A549 (cell line): ENCODE results near the gene TCOF1. TPM values are rescaled to one million over a fixed set of nuclear protein-coding genes. Genes with fewer than 3 reads are reported as not detected.
A peak's percentile ranks its signal among the peaks of the same experiment; 100 is the strongest.
"Not testable (repeated sequence)": the region's sequence is repeated elsewhere in the genome, so short reads cannot be mapped to it uniquely, and the experiment has no call there.

Experiments
- ATAC-seq, 2 experiments: fragments of 200-7000 bp in 1 of 2; fragments of >200 bp in 1 of 2; cut with Nextera tagmentation in 1 of 2; cut with Tn5 transposase in 1 of 2; 3 replicates each; pipeline versions ENCODE4 v1.8.0 to v1.9.1; 2018 to 2020; ENCODE audit warnings: mild to moderate bottlenecking in 1 of 2, moderate library complexity in 1 of 2
- CTCF ChIA-PET: fragments of 300-600 bp; sonication (Branson Sonifier 250); formaldehyde crosslinking; extraction: SDS; loops from one replicate; lab custom pipeline; 2021; ENCODE audit warnings: antibody characterized with exemption, inconsistent platforms; lab: Yijun Ruan, JAX
- POLR2A ChIA-PET: fragments of 350-600 bp; formaldehyde crosslinking; extraction: SDS; loops from one replicate; lab custom pipeline; 2021; ENCODE audit warnings: antibody characterized with exemption, inconsistent platforms; lab: Yijun Ruan, JAX
- DNase-seq, 2 experiments: peaks; one replicate each; pipeline versions ENCODE4 v3.0.0 to v3.0.0-alpha.2; 2011 to 2016; ENCODE audit warnings: low read depth in 1 of 2, low spot score in 1 of 2
- FAIRE-seq: peaks from 2 replicates; lab custom pipeline; 2011; peaks lifted over from hg19 to GRCh38; lab: Jason Lieb, UNC
- H3K27ac ChIP-seq, 2 experiments: fragments of >200 bp; sonication (Bioruptor Twin); formaldehyde crosslinking; 3 replicates each; pipeline ENCODE4 v1.5.1; 2016 to 2017
- H3K4me1 ChIP-seq: fragments of >200 bp; sonication (Bioruptor Twin); formaldehyde crosslinking; 3 replicates; pipeline ENCODE4 v1.6.1; 2016
- H3K4me2 ChIP-seq: fragments of >200 bp; sonication (Bioruptor Twin); formaldehyde crosslinking; 3 replicates; pipeline ENCODE4 v1.6.1; 2016
- H3K4me3 ChIP-seq: fragments of >200 bp; sonication (Bioruptor Twin); formaldehyde crosslinking; 3 replicates; pipeline ENCODE4 v1.5.1; 2016
- H3K9me3 ChIP-seq: fragments of >200 bp; sonication (Bioruptor Twin); formaldehyde crosslinking; 3 replicates; pipeline ENCODE4 v1.6.1; 2016
- BCL3 ChIP-seq: fragments of >200 bp; sonication (Bioruptor Twin); formaldehyde crosslinking; IDR thresholded peaks from 3 replicates; pipeline ENCODE4 v1.6.1; 2016
- CBX8 ChIP-seq: fragments of 200-600 bp; sonication (generic); IDR thresholded peaks from 2 replicates; pipeline ENCODE4 v1.6.1; 2016
- E2F6 ChIP-seq: IDR thresholded peaks from 2 replicates; pipeline ENCODE4 v1.6.1; 2012; ENCODE audit warnings: low read depth, borderline replicate concordance
- EHF ChIP-seq: fragments of 250-450 bp; sonication (Bioruptor Pico); IDR thresholded peaks from 2 replicates; pipeline ENCODE4 v1.5.0; 2020; ENCODE audit warnings: mild to moderate bottlenecking
- EHMT2 ChIP-seq: fragments of 200-600 bp; sonication (generic); IDR thresholded peaks from 2 replicates; pipeline ENCODE4 v1.6.1; 2016; ENCODE audit warnings: antibody characterized with exemption, low read depth, mild to moderate bottlenecking, moderate library complexity
- EP300 ChIP-seq, 2 experiments: fragments of >200 bp; sonication (Bioruptor Twin); formaldehyde crosslinking; IDR thresholded peaks; 2 replicates in 1 of 2; 3 replicates in 1 of 2; pipeline ENCODE4 v1.6.1; 2016 to 2017
- ESRRA ChIP-seq: fragments of 150-350 bp; IDR thresholded peaks from 2 replicates; pipeline ENCODE4 v1.6.1; 2014; ENCODE audit warnings: mild to moderate bottlenecking, low read length, borderline replicate concordance
- FOSB ChIP-seq: fragments of 250-450 bp; sonication (Bioruptor Pico); IDR thresholded peaks from 2 replicates; pipeline ENCODE4 v1.5.0; 2020; ENCODE audit warnings: mild to moderate bottlenecking, moderate library complexity
- FOXS1 ChIP-seq: fragments of 250-450 bp; sonication (Bioruptor Pico); IDR thresholded peaks from 2 replicates; pipeline ENCODE4 v1.5.0; 2020; ENCODE audit warnings: mild to moderate bottlenecking, moderate library complexity
- GATA3 ChIP-seq: IDR thresholded peaks from 2 replicates; pipeline ENCODE4 v1.6.1; 2012; ENCODE audit warnings: borderline replicate concordance
- HMGXB4 ChIP-seq: fragments of 250-450 bp; sonication (Bioruptor Pico); IDR thresholded peaks from 2 replicates; pipeline ENCODE4 v1.5.0; 2021; ENCODE audit warnings: mild to moderate bottlenecking, moderate library complexity, borderline replicate concordance
- HOXB5 ChIP-seq: fragments of 250-450 bp; sonication (Bioruptor Pico); IDR thresholded peaks from 2 replicates; pipeline ENCODE4 v1.5.0; 2020; ENCODE audit warnings: mild to moderate bottlenecking, moderate library complexity
- JUN ChIP-seq, 2 experiments: fragments of >200 bp; sonication (Bioruptor Twin); formaldehyde crosslinking; IDR thresholded peaks; 2 replicates in 1 of 2; 3 replicates in 1 of 2; pipeline ENCODE4 v1.6.1; 2016 to 2017
- PBX3 ChIP-seq: IDR thresholded peaks from 2 replicates; pipeline ENCODE4 v1.6.1; 2012
- PHF8 ChIP-seq: fragments of 200-600 bp; sonication (generic); IDR thresholded peaks from 2 replicates; pipeline ENCODE4 v1.6.1; 2016; ENCODE audit warnings: low read depth, mild to moderate bottlenecking, antibody characterized with exemption, moderate library complexity, borderline replicate concordance
- POLR2A ChIP-seq: IDR thresholded peaks from 2 replicates; pipeline ENCODE4 v1.6.1; 2012; ENCODE audit warnings: mild to moderate bottlenecking, low read length
- POLR2AphosphoS2 ChIP-seq: conservative IDR thresholded peaks from 2 replicates; pipeline ENCODE4 v1.6.1; 2012; ENCODE audit warnings: low read length, improper control_type of control experiment, inconsistent platforms
- RFX5 ChIP-seq: fragments of 450-650 bp; IDR thresholded peaks from 2 replicates; pipeline ENCODE4 v1.7.1; 2014; ENCODE audit warnings: antibody characterized with exemption, mild to moderate bottlenecking, moderate library complexity
- SMC3 ChIP-seq: fragments of >200 bp; sonication (Bioruptor Twin); formaldehyde crosslinking; IDR thresholded peaks from 3 replicates; pipeline ENCODE4 v1.6.1; 2018; ENCODE audit warnings: inconsistent platforms
- USF2 ChIP-seq: fragments of 450-650 bp; IDR thresholded peaks from 2 replicates; pipeline ENCODE4 v1.6.1; 2014; ENCODE audit warnings: antibody characterized with exemption
- ZNF302 ChIP-seq: fragments of 250-450 bp; sonication (Bioruptor Pico); IDR thresholded peaks from 2 replicates; pipeline ENCODE4 v1.9.0; 2021; ENCODE audit warnings: inconsistent platforms, mild to moderate bottlenecking, moderate library complexity
- WGBS: methylation state at CpG from one replicate; pipeline ENCODE4 v1.1.6; 2017; ENCODE audit errors: missing lambda C conversion rate; 5-methylcytosine and 5-hydroxymethylcytosine counted together
- polyA plus RNA-seq, 4 experiments: library from polyadenylated mRNA; depleted of rRNA in 3 of 4; stranded (reverse); fragments of >200 nt; fragmentation: RNase III in 1 of 4; extraction: RNeasy Plus Mini Kit Qiagen cat#74134 plus additional on column Dnase treatment in 1 of 4; gene quantifications; 2 replicates in 3 of 4; 3 replicates in 1 of 4; pipeline ENCODE4 v1.2.3, GENCODE V29; 2011 to 2017

Gene TCOF1
- polyA plus RNA-seq, 2 of the 4 experiments (the other 2 are of a cell fraction) = 17.5 to 47.1 TPM

- no peak for TF ChIP-seq ESRRA
- no peak for TF ChIP-seq E2F6
- no peak for TF ChIP-seq FOXS1
- no peak for TF ChIP-seq POLR2A
- TF ChIP-seq USF2 = no peak
- TF ChIP-seq RFX5 = peak; percentile 98
- TF ChIP-seq EHF (CRISPR knock-in tag) = no peak
- TF ChIP-seq BCL3 = no peak
- TF ChIP-seq EHMT2 = no peak
- H3K4me1 ChIP-seq = peaks cover 4% of the 10 kb centered on the region
- POLR2A ChIA-PET = no interaction called here
- no peaks in the 10 kb centered on the region for H3K9me3 ChIP-seq
- H3K4me3 ChIP-seq = no peak within 1 kb of the TSS
- CTCF ChIA-PET = interaction anchor here (0.5 to 1.2 kb wide), 2 partner anchors 282 to 451 kb away, joined by 3 read pairs; no protein-coding TSS in a partner anchor
- peak in 1 of 2 experiments; percentile 34; a peak in 3 of 6 replicates for ATAC-seq
- H3K27ac ChIP-seq = no peak within 1 kb of the TSS
- H3K4me2 ChIP-seq = no peak within 1 kb of the TSS
- no peak for FAIRE-seq
- no peak for DNase-seq
- WGBS = 74% methylated on average over 19 of the region's 20 CpGs
Measured at GRCh38 chr5:150412319-150413175, 55.0 kb downstream of the TCOF1 start, which contains the start of gene CD74. TSS of gene CD74 (minus strand) at chr5:150412910. CDS start at chr5:150412749, 161 bp downstream.

GRCh38 chr5:150413176-150413901 is 55.8 kb downstream of the TCOF1 start:
- ATAC-seq (no peak), DNase-seq (no peak), FAIRE-seq (no peak)
- H3K4me1 ChIP-seq = peaks cover 4% of the 10 kb centered on the region
- TF ChIP-seq SMC3 (no peak), HOXB5 (no peak), EP300 (IDR thresholded peaks at IDR 0.05) (no peak), ESRRA (no peak), FOSB (CRISPR knock-in tag) (no peak), PBX3 (no peak), POLR2AphosphoS2 (no peak), HMGXB4 (CRISPR knock-in tag) (no peak), EHMT2 (no peak), CBX8 (no peak), PHF8 (no peak), GATA3 (no peak), JUN (IDR thresholded peaks at IDR 0.05) (no peak), ZNF302 (CRISPR knock-in tag) (no peak), FOXS1 (no peak)
- no peak overlapping the region for H3K27ac ChIP-seq
- 86% methylated on average over 12 of the region's 12 CpGs for whole genome bisulfite sequencing
- no peak overlapping the region for H3K4me2 ChIP-seq
- H3K4me3 ChIP-seq = no peak overlapping the region
- no peaks in the 10 kb centered on the region for H3K9me3 ChIP-seq
- ChIA-PET POLR2A (no interaction called here), CTCF (interaction anchor here (0.5 to 3.4 kb wide), 3 partner anchors 15 to 451 kb away, joined by 3 to 11 read pairs (median 6); no protein-coding TSS in a partner anchor)

- ChIA-PET CTCF (interaction anchor here (0.9 to 3.4 kb wide), 3 partner anchors 16 to 196 kb away, joined by 3 to 11 read pairs (median 6); no protein-coding TSS in a partner anchor), POLR2A (interaction anchor here (1.0 kb wide), 1 partner anchor 36 kb away, joined by 3 read pairs; no protein-coding TSS in a partner anchor)
- 75% methylated on average over 16 of the region's 16 CpGs for WGBS
- H3K27ac ChIP-seq, H3K4me3 ChIP-seq, ATAC-seq, H3K4me1 ChIP-seq, H3K4me2 ChIP-seq, FAIRE-seq, DNase-seq, H3K9me3 ChIP-seq: not testable (repeated sequence)
Measured at GRCh38 chr5:150413902-150414790, 56.6 kb downstream of the TCOF1 start.
